ENCODE results near the gene CACNA1D.

DNA sequence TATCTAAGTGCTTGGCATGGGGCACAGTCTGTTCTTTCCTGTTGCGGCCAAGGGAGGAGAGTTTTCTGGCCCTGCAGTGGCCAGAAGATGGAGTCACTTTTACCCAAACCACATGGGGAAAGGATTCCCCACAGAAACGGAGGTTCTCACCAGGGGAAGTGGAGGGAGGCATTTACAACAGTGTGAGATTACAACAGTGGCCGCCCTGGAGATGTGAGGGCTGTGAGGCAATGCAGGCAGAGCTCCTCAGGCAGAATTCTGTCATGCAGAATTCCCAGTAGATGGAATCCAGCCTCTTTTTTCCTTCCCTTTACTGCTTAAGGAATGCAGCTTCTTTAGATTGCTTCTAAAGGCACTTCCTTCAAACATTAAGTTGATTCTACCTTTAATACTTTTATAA is 83.1 kb downstream of the CACNA1D start:
- no peak for TF ChIP-seq POLR2A (IDR thresholded peaks at IDR 0.05)
- TF ChIP-seq, protein P1, sequence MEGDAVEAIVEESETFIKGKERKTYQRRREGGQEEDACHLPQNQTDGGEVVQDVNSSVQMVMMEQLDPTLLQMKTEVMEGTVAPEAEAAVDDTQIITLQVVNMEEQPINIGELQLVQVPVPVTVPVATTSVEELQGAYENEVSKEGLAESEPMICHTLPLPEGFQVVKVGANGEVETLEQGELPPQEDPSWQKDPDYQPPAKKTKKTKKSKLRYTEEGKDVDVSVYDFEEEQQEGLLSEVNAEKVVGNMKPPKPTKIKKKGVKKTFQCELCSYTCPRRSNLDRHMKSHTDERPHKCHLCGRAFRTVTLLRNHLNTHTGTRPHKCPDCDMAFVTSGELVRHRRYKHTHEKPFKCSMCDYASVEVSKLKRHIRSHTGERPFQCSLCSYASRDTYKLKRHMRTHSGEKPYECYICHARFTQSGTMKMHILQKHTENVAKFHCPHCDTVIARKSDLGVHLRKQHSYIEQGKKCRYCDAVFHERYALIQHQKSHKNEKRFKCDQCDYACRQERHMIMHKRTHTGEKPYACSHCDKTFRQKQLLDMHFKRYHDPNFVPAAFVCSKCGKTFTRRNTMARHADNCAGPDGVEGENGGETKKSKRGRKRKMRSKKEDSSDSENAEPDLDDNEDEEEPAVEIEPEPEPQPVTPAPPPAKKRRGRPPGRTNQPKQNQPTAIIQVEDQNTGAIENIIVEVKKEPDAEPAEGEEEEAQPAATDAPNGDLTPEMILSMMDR (IDR thresholded peaks at IDR 0.05) = no peak

Measured in body of pancreas (tissue), 4 donors.